ENCODE results near the gene TMEM218. TPM values are rescaled to one million over a fixed set of nuclear protein-coding genes. Genes with fewer than 3 reads are reported as not detected.

The TMEM218 gene
- total RNA-seq, 2 donors from 2014 or later, result 7.0 to 9.9 TPM

DNA sequence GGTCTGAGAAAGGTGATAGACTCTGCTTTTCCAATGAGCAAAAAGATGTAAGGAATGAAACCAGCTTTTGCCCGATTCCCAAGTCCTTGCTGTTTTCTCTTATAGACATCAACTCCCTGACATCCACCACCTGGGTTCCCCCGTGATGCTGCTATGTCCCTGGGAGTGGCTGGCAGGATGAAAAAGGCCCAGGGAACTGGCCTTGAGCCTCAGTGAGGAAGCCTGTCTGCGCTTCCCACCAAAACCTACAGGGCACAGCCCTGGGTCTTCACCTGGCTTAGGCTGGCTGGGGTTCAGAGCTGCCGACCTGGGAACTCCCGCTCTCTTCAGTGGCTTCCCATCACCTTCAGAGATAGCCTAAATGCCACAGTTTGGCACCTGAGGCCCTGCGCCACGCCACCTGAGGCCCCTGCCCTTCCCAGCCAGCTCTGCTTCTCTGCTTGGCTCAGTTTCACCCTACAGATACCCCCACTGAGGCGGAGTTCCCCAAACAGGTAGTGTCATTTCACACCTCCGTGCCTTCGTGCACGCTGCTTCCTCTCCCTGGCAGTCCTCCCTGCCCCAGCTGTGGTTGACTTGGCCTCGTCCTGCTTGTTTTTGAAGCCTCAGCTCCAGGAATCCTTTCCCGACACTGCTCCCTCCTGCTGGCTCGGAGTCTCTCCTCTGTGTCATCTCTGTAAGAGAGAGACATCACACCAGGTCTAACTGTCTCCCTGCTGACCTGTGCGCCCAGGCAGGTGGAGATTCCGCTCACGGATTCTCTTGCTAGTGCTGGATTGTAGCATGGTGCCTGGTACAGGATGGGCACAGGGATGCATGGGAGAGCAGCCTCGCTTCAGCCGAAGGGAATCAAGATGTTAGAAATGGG is 37.6 kb downstream of the TMEM218 start:
- DNase-seq, result no peak
- Mint-ChIP-seq H3K27me3 (peaks cover 68% of the 10 kb centered on the region), H3K4me3 (no peak overlapping the region), H3K27ac (no peak overlapping the region), H3K4me1 (peaks cover 11% of the 10 kb centered on the region), H3K36me3 (ENCODE audit: low read depth) (peaks cover 7% of the 10 kb centered on the region)
- no peaks in the 10 kb centered on the region for H3K9me3 ChIP-seq (ENCODE audit: control insufficient read depth, low read length, poor library complexity, severe bottlenecking)
- ATAC-seq, result no peak

DNA sequence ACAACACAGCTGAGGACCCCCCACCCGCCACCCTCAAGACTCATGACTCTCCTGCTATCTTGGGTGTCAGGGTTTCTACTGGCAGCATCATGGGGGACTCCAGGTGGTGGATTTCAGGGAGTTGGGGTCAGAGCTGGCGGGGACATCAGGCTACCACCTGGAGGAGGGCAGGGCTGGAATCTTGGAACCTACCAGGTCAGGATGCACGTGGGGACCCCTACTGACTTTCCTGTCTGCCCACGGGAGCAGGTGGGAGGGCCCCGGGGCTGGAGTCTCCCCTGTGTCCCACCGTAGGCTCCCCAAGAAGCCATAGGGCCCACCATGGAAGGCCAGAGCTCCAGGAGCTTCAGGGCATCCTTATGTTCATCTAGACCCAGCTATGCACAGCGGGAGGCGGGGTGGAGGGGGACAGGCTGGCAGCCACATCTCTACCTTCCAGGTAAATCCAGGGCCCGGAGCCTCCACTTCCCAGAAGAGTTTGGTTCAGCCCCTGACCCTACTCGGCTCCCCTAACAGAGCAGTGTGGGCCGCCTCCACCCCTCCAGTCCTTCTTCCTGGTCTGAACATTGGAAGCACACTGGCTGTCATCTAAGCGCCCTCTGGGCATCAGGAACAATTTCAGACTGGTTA is 38.4 kb downstream of the TMEM218 start:
- no peak for DNase-seq
- no peaks in the 10 kb centered on the region for H3K9me3 ChIP-seq (ENCODE audit: control insufficient read depth, low read length, poor library complexity, severe bottlenecking)
- Mint-ChIP-seq H3K27ac (no peak overlapping the region), H3K36me3 (ENCODE audit: low read depth) (peaks cover 6% of the 10 kb centered on the region), H3K4me1 (peaks cover 11% of the 10 kb centered on the region), H3K4me3 (no peak overlapping the region), H3K27me3 (peaks cover 66% of the 10 kb centered on the region)
- no peak for ATAC-seq

DNA sequence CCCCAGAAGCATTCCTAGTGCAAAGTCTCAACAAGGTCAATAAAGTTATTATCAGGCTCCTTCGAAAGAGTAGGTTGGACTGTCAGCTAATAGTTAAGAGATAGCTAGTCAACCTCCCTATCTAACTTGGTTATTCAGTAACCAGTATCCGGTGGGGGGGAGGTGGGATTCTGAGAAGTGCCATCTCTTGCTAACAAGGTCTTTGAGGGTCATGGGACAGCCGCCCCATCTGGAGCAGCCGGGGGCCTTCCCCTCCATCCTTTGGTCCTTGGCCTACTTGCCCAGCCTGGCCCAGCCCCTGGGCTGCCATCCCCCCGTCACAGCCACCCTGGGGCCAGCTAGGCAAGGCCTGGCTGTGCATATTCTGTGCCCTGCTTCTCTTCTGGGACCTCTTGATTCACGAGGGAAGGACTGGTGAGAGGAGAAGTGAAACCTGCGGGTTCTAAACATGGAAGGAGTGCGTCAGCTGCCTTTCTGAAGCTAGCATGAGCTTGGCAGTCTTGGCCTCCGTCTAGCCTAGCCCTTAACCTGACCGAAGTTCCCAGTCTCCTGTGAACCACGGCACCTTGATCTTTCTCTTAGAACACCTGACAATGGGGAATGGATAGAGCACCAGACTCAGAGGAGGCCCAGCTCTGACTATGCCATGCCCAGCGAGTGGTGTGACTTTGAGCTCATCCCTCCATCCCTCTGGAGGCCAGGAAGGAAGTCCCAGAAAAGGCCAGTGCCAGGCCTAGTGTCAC is 39.0 kb downstream of the TMEM218 start:
- ATAC-seq (peak; percentile 57), DNase-seq (no peak)

DNA sequence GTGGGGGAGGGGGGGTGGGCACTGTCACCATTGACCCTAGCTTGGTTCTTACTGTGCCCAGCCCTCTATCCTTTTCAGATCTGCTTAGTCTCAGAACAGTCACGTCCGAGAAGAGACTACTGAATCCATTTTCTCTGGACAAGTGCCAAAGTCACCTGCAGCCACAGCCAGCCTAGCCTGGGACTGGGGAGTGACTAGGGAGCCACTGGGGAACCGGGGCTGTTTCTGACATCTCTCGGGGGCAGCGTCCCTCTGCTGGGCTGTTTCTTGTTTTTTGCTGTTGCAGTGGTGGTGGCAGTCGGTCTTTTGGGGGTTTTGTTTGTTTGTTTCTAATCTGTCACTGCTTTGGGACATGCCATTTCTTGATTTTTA is 39.6 kb downstream of the TMEM218 start:
- ATAC-seq (no peak), DNase-seq (no peak)
- H3K9me3 ChIP-seq (ENCODE audit: control insufficient read depth, low read length, poor library complexity, severe bottlenecking), result no peaks in the 10 kb centered on the region
- H3K27me3 Mint-ChIP-seq, result peaks cover 57% of the 10 kb centered on the region
- no peak overlapping the region for H3K27ac Mint-ChIP-seq
- peaks cover 2% of the 10 kb centered on the region for H3K36me3 Mint-ChIP-seq (ENCODE audit: low read depth)
- peaks cover 11% of the 10 kb centered on the region for H3K4me1 Mint-ChIP-seq
- no peak overlapping the region for H3K4me3 Mint-ChIP-seq

More for the DNA sequence above, 39.0 kb downstream of the TMEM218 start:
- Mint-ChIP-seq H3K27ac (no peak overlapping the region), H3K27me3 (peaks cover 62% of the 10 kb centered on the region), H3K4me1 (peaks cover 11% of the 10 kb centered on the region), H3K36me3 (ENCODE audit: low read depth) (peaks cover 4% of the 10 kb centered on the region), H3K4me3 (no peak overlapping the region)
- H3K9me3 ChIP-seq (ENCODE audit: control insufficient read depth, low read length, poor library complexity, severe bottlenecking), result no peaks in the 10 kb centered on the region

GRCh38 chr11:125071435-125071834 is 40.0 kb downstream of the TMEM218 start:
- no peak for ATAC-seq
- Mint-ChIP-seq H3K4me1 (peaks cover 11% of the 10 kb centered on the region), H3K4me3 (no peak overlapping the region), H3K27me3 (peaks cover 55% of the 10 kb centered on the region), H3K36me3 (ENCODE audit: low read depth) (peaks cover 2% of the 10 kb centered on the region), H3K27ac (no peak overlapping the region)
- no peak for DNase-seq
- H3K9me3 ChIP-seq (ENCODE audit: control insufficient read depth, low read length, poor library complexity, severe bottlenecking), result no peaks in the 10 kb centered on the region

DNA sequence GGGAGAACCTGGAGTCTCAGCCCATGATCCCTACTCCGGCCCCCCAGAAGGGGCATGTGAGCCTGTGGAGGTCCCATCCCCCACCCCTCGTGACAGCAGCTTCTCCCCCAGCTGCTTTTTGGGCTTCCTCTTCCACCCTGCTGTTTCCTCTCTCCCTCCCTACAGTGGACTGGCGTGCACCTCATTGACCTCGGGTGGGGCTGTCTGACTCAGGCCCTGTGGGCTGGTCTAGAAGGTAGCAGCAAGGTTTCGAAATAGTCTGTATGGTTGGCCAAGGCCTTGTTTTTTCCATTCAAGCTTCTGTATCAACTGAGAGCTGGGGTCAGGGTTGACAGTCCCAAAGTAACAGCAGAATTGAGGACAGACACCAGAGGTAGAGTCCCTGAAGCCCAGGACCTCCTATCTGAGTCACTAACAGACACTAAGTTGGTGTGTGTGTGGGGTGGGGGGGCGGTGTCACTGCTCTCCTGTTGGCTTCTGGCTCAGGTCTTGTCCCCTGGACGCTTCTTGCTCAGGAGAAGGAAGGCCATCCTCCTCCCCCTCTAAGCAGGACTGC is 40.6 kb downstream of the TMEM218 start:
- ATAC-seq (peak; percentile 61), DNase-seq (no peak)
- Mint-ChIP-seq H3K27me3 (peaks cover 60% of the 10 kb centered on the region), H3K4me3 (peak overlapping the region; percentile 59), H3K4me1 (peaks cover 11% of the 10 kb centered on the region), H3K27ac (no peak overlapping the region), H3K36me3 (ENCODE audit: low read depth) (peaks cover 2% of the 10 kb centered on the region)
- no peaks in the 10 kb centered on the region for H3K9me3 ChIP-seq (ENCODE audit: control insufficient read depth, low read length, poor library complexity, severe bottlenecking)

DNA sequence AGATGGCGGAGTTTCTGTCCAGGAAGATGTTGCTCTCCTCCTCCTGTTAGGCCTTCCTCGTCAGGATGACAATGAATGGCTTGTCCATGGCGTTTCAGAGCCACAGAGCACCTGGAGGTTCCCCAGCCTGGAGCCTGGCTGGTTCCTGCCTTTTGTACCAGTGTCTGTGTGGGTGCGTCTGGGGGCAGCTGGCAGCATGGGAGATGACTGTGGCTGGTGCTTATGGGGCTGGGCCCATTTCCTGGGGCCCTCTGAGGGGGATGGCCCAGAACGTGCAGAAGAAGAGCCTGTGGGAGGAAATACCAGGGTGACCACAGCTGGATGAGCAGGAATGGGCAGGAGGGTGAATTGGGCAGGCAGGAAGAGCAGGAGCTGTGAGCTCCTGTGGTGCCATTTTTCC is 41.6 kb downstream of the TMEM218 start:
- peaks cover 61% of the 10 kb centered on the region for H3K27me3 Mint-ChIP-seq
- H3K9me3 ChIP-seq (ENCODE audit: control insufficient read depth, low read length, poor library complexity, severe bottlenecking), result no peaks in the 10 kb centered on the region
- no peak overlapping the region for H3K4me3 Mint-ChIP-seq
- peaks cover 2% of the 10 kb centered on the region for H3K36me3 Mint-ChIP-seq (ENCODE audit: low read depth)
- no peak for ATAC-seq
- H3K4me1 Mint-ChIP-seq, result peaks cover 11% of the 10 kb centered on the region
- no peak for DNase-seq
- no peak overlapping the region for H3K27ac Mint-ChIP-seq

DNA sequence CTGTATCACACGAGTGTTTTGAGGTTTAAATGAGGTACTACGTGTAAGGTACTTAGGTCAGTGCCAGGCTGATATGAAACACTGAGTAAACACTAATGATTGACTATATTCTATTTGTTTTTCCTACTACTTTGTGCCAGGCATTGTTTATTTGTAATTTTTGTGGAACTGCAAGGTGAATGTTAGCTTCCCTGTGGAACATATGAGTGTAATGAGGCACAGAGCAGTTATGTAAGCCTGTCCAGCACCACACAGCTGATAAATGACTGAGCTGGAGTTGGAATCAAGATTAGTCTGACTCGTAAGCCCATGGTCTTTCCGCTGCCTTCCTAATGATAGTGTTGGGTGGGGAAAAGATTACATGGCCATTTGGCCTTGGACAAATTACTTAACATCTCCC is 42.4 kb downstream of the TMEM218 start:
- Mint-ChIP-seq H3K4me1 (peaks cover 8% of the 10 kb centered on the region), H3K27ac (no peak overlapping the region), H3K27me3 (peaks cover 61% of the 10 kb centered on the region), H3K4me3 (no peak overlapping the region), H3K36me3 (ENCODE audit: low read depth) (peaks cover 2% of the 10 kb centered on the region)
- H3K9me3 ChIP-seq (ENCODE audit: control insufficient read depth, low read length, poor library complexity, severe bottlenecking), result no peaks in the 10 kb centered on the region
- ATAC-seq (no peak), DNase-seq (no peak)

- H3K27ac Mint-ChIP-seq, result no peak overlapping the region
- H3K4me1 Mint-ChIP-seq, result peaks cover 6% of the 10 kb centered on the region
- DNase-seq, result no peak
- no peak for ATAC-seq
- H3K27me3 Mint-ChIP-seq, result peaks cover 61% of the 10 kb centered on the region
- H3K9me3 ChIP-seq (ENCODE audit: control insufficient read depth, low read length, poor library complexity, severe bottlenecking), result no peaks in the 10 kb centered on the region
- peaks cover 2% of the 10 kb centered on the region for H3K36me3 Mint-ChIP-seq (ENCODE audit: low read depth)
- H3K4me3 Mint-ChIP-seq, result no peak overlapping the region
Measured at GRCh38 chr11:125068368-125068767, 43.1 kb downstream of the TMEM218 start.

- peak overlapping the region; percentile 93 for H3K4me3 Mint-ChIP-seq
- ATAC-seq (no peak), DNase-seq (no peak)
- H3K9me3 ChIP-seq (ENCODE audit: control insufficient read depth, low read length, poor library complexity, severe bottlenecking), result no peaks in the 10 kb centered on the region
- no peaks in the 10 kb centered on the region for H3K36me3 Mint-ChIP-seq (ENCODE audit: low read depth)
- peaks cover 10% of the 10 kb centered on the region for H3K4me1 Mint-ChIP-seq
- no peak overlapping the region for H3K27ac Mint-ChIP-seq
- peaks cover 37% of the 10 kb centered on the region for H3K27me3 Mint-ChIP-seq
Measured at GRCh38 chr11:125064070-125064469, 47.4 kb downstream of the TMEM218 start.

- Mint-ChIP-seq H3K36me3 (ENCODE audit: low read depth) (no peaks in the 10 kb centered on the region), H3K4me3 (peak overlapping the region; percentile 93), H3K4me1 (peaks cover 10% of the 10 kb centered on the region), H3K27me3 (peaks cover 35% of the 10 kb centered on the region), H3K27ac (no peak overlapping the region)
- ATAC-seq (peak; percentile 27), DNase-seq (no peak)
- H3K9me3 ChIP-seq (ENCODE audit: control insufficient read depth, low read length, poor library complexity, severe bottlenecking), result no peaks in the 10 kb centered on the region
Measured at GRCh38 chr11:125063429-125064043, 47.9 kb downstream of the TMEM218 start.

DNA sequence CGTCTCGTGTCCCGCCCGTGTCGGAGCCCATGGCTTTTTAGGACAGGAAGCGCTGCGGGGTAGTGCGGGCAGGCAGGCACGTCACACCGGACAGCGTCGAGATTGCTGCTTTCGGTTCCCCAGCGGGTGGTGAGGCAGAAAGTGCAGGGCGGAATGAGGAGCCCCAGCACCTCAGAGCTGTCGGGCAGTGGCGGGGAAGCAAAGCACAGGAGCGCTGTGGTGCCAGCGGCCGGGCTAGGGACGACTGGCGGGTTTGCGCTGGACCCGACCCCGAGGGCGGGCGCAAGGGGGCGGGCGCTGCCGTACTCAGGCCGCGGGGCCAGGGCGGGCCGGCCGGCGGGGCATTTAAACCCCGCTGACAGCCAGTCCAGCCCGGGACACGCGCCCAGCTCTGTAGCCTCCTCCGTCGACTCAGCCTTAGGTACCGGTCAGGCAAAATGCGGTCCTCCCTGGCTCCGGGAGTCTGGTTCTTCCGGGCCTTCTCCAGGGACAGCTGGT is 48.4 kb downstream of the TMEM218 start, which contains the start of gene SLC37A2:
TSS of gene SLC37A2 (plus strand) at position 375 of the 498 bp plus-strand sequence. CDS start at position 438, 63 bp downstream.
- H3K36me3 Mint-ChIP-seq (ENCODE audit: low read depth), result no peaks in the 10 kb centered on the region
- no peaks in the 10 kb centered on the region for H3K9me3 ChIP-seq (ENCODE audit: control insufficient read depth, low read length, poor library complexity, severe bottlenecking)
- DNase-seq (no peak), ATAC-seq (peak; percentile 82)
- peak within 1 kb of the TSS; percentile 24 for H3K27ac Mint-ChIP-seq
- peaks cover 29% of the 10 kb centered on the region for H3K27me3 Mint-ChIP-seq
- H3K4me1 Mint-ChIP-seq, result peaks cover 10% of the 10 kb centered on the region
- H3K4me3 Mint-ChIP-seq, result peak within 1 kb of the TSS; percentile 93

All from T-helper 17 cell (primary cell).